Gastrocnemius medialis (tissue), 4 donors: Measurements from ENCODE around the gene CUZD1. TPM values are rescaled to one million over a fixed set of nuclear protein-coding genes. Genes with fewer than 3 reads are reported as not detected.

Source experiments
- ATAC-seq, 2 donors: fragments of 150-250 bp; one replicate each; pipeline ENCODE4 v1.9.1; 2016
- DNase-seq, 2 donors: peaks; one replicate each; pipeline ENCODE4 v3.0.0-alpha.2; 2019
- H3K27ac ChIP-seq, 4 donors: fragments of 200-600 bp; sonication (generic); 1 replicate in 1 of 4; 2 replicates in 3 of 4; pipeline ENCODE4 v1.5.1; 2016 to 2018; ENCODE audit warnings: mild to moderate bottlenecking in 2 of 4, moderate library complexity in 1 of 4
- H3K27me3 ChIP-seq, 3 donors: fragments of 200-600 bp; sonication (generic) in 2 of 3; 1 replicate in 1 of 3; 2 replicates in 2 of 3; pipeline versions ENCODE4 v1.5.1 to v1.6.0; 2016 to 2019; ENCODE audit warnings: mild to moderate bottlenecking in 1 of 3, moderate library complexity in 1 of 3
- H3K36me3 ChIP-seq, 2 donors: fragments of 200-600 bp; sonication (generic) in 1 of 2; one replicate each; pipeline ENCODE4 v1.5.1; 2017 to 2018
- H3K4me1 ChIP-seq, 2 donors: fragments of 200-600 bp; sonication (generic) in 1 of 2; one replicate each; pipeline ENCODE4 v1.5.1; 2016 to 2017; ENCODE audit warnings: mild to moderate bottlenecking in 2 of 2
- H3K4me3 ChIP-seq, 4 donors: fragments of 200-600 bp; sonication (generic) in 3 of 4; 1 replicate in 1 of 4; 2 replicates in 3 of 4; pipeline ENCODE4 v1.5.1; 2016 to 2019; ENCODE audit warnings: mild to moderate bottlenecking in 2 of 4
- H3K9me3 ChIP-seq, 3 donors: fragments of 200-600 bp; sonication (generic) in 2 of 3; 1 replicate in 1 of 3; 2 replicates in 2 of 3; pipeline ENCODE4 v1.5.1; 2016 to 2019
- CTCF ChIP-seq, 5 experiments: fragments of 450-650 bp in 3 of 5; fragments of 200-600 bp in 2 of 5; sonication (generic) in 2 of 5; IDR thresholded peaks in 4 of 5; conservative IDR thresholded peaks in 1 of 5; 1 replicate in 4 of 5; 2 replicates in 1 of 5; pipeline ENCODE4 v1.5.1; 2016 to 2019; ENCODE audit warnings: antibody characterized with exemption in 5 of 5, mild to moderate bottlenecking in 3 of 5, moderate library complexity in 3 of 5
- POLR2A ChIP-seq, 2 donors: fragments of 450-650 bp; IDR thresholded peaks; one replicate each; pipeline ENCODE4 v1.6.1; 2017; ENCODE audit warnings: antibody characterized with exemption in 2 of 2, mild to moderate bottlenecking in 2 of 2, moderate library complexity in 2 of 2
- in situ Hi-C, 4 donors: fragments of 200-750 bp; cut with MboI; loops; one replicate each; pipeline versions ENCODE4 v1.15.0 to v1.8.0; 2017; ENCODE audit warnings: low sequenced_read_pairs in 4 of 4
- intact Hi-C: fragments of 100-400 bp; cut with DNase I; formaldehyde crosslinking; loops from one replicate; pipeline ENCODE4 v1.15.1; 2023; ENCODE audit warnings: low total_unique reads
- total RNA-seq, 4 donors: library from RNA; depleted of rRNA; stranded (reverse); fragments of >200 nt; gene quantifications; one replicate each; pipeline versions ENCODE4 v1.1.0 to v1.2.3, GENCODE V29; 2016

The CUZD1 gene
- total RNA-seq, 4 donors from 2014 or later: 0.09 TPM; not detected in 3

GRCh38 chr10:122844146-122844545 is 1.5 kb downstream of the CUZD1 start:
- in situ Hi-C loops (no loop called here), intact Hi-C loops (no loop called here)
- TF ChIP-seq POLR2A (IDR thresholded peaks at IDR 0.05): no peak
- TF ChIP-seq CTCF (IDR thresholded peaks at IDR 0.05 in 4 of 5, conservative IDR thresholded peaks at IDR 0.05 in 1 of 5): no peak
- no peak for DNase-seq
- no peaks in the 10 kb centered on the region for H3K9me3 ChIP-seq
- H3K27ac ChIP-seq: no peak overlapping the region
- no peaks in the 10 kb centered on the region for H3K36me3 ChIP-seq
- no peak for ATAC-seq
- no peak overlapping the region for H3K4me3 ChIP-seq
- H3K4me1 ChIP-seq: no peaks in the 10 kb centered on the region
- no peaks in the 10 kb centered on the region for H3K27me3 ChIP-seq

DNA sequence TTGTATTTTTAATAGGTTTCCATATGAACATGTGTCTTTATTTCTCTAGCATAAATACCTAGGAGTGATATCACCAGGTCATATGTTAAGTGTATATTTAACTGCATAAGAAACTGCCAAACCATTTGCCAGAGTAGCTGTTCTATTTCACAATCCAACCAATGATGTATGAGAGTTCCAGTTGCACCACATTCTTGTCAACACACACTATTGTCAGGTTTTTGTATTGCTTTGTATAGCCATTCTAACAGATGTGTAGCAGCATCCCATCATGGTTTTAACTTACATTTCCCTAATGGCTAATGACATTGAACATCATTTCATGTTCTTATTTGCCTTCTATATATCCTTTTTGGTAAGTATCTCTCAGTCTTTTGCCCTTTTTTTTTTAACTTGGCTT is 4.1 kb downstream of the CUZD1 start:
- no peaks in the 10 kb centered on the region for H3K27me3 ChIP-seq
- intact Hi-C loops: no loop called here
- no peaks in the 10 kb centered on the region for H3K4me1 ChIP-seq
- no peaks in the 10 kb centered on the region for H3K36me3 ChIP-seq
- no peak for ATAC-seq
- TF ChIP-seq CTCF (IDR thresholded peaks at IDR 0.05 in 4 of 5, conservative IDR thresholded peaks at IDR 0.05 in 1 of 5): no peak
- TF ChIP-seq POLR2A (IDR thresholded peaks at IDR 0.05): no peak
- in situ Hi-C loops: no loop called here
- DNase-seq: no peak
- no peak overlapping the region for H3K4me3 ChIP-seq
- H3K27ac ChIP-seq: no peak overlapping the region
- no peaks in the 10 kb centered on the region for H3K9me3 ChIP-seq

DNA sequence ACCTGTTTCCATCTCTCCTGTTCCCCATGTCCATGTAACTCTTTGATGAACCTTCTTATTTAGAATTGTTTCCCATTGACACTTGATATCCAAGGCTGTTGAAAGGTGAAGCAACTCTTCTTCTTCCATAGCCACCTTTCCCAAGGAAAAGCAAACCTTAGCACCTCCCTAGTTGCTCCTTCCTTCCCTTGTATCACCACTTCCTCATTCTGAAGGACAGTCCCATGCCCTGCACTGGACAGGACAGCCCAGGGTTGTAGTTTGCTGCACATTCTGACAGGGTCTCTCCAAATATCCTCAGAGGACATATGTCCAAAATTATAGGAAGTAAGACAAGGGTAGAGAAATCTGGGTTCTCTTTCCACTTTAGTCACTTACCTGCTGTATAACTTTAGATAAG is 6.2 kb downstream of the CUZD1 start:
- ATAC-seq (no peak), DNase-seq (no peak)
- intact Hi-C loops (no loop called here), in situ Hi-C loops (no loop called here)
- no peaks in the 10 kb centered on the region for H3K27me3 ChIP-seq
- H3K9me3 ChIP-seq: no peaks in the 10 kb centered on the region
- no peak overlapping the region for H3K27ac ChIP-seq
- H3K4me1 ChIP-seq: no peaks in the 10 kb centered on the region
- TF ChIP-seq CTCF (IDR thresholded peaks at IDR 0.05 in 4 of 5, conservative IDR thresholded peaks at IDR 0.05 in 1 of 5): no peak
- TF ChIP-seq POLR2A (IDR thresholded peaks at IDR 0.05): no peak
- H3K36me3 ChIP-seq: no peaks in the 10 kb centered on the region
- no peak overlapping the region for H3K4me3 ChIP-seq

- no peaks in the 10 kb centered on the region for H3K4me1 ChIP-seq
- H3K9me3 ChIP-seq: no peaks in the 10 kb centered on the region
- intact Hi-C loops: no loop called here
- no peak overlapping the region for H3K4me3 ChIP-seq
- in situ Hi-C loops: no loop called here
- H3K27ac ChIP-seq: no peak overlapping the region
- H3K36me3 ChIP-seq: no peaks in the 10 kb centered on the region
- DNase-seq (no peak), ATAC-seq (no peak)
- no peaks in the 10 kb centered on the region for H3K27me3 ChIP-seq
- TF ChIP-seq POLR2A (IDR thresholded peaks at IDR 0.05) (no peak), CTCF (IDR thresholded peaks at IDR 0.05 in 4 of 5, conservative IDR thresholded peaks at IDR 0.05 in 1 of 5) (no peak)
Measured at GRCh38 chr10:122838880-122839279, 6.8 kb downstream of the CUZD1 start.

GRCh38 chr10:122835908-122836307 is 9.7 kb downstream of the CUZD1 start:
- H3K27me3 ChIP-seq: no peaks in the 10 kb centered on the region
- DNase-seq: no peak
- no peak for ATAC-seq
- TF ChIP-seq POLR2A (IDR thresholded peaks at IDR 0.05) (no peak), CTCF (IDR thresholded peaks at IDR 0.05 in 4 of 5, conservative IDR thresholded peaks at IDR 0.05 in 1 of 5) (no peak)
- H3K9me3 ChIP-seq: no peaks in the 10 kb centered on the region
- no peaks in the 10 kb centered on the region for H3K36me3 ChIP-seq
- H3K4me3 ChIP-seq: no peak overlapping the region
- H3K27ac ChIP-seq: no peak overlapping the region
- in situ Hi-C loops (no loop called here), intact Hi-C loops (no loop called here)
- no peaks in the 10 kb centered on the region for H3K4me1 ChIP-seq
